ENCODE data around the gene IFT22. TPM values are rescaled to one million over a fixed set of nuclear protein-coding genes. Genes with fewer than 3 reads are reported as not detected.

The IFT22 gene
- total and polyA plus RNA-seq, 2 donors from 2014 or later, result 42.5 to 92.7 TPM

- intact Hi-C loops (cut with DNase I), result no loop called here
- no peak for TF ChIP-seq CTCF (IDR thresholded peaks at IDR 0.05; ENCODE audit: borderline replicate concordance, extremely low read depth, insufficient read depth)
- no peaks in the 10 kb centered on the region for H3K36me3 ChIP-seq (ENCODE audit: control insufficient read depth in 2 of 3, insufficient read depth in 3 of 3, low read length in 3 of 3)
- H3K4me1 ChIP-seq (ENCODE audit: control insufficient read depth in 2 of 3, insufficient read depth in 2 of 3, low read depth in 1 of 3, low read length in 3 of 3), result no peaks in the 10 kb centered on the region
- FAIRE-seq, result no peak
- no peaks in the 10 kb centered on the region for H3K9me3 ChIP-seq (ENCODE audit: control insufficient read depth in 2 of 3, insufficient read depth in 1 of 3, low read length in 3 of 3)
- no peak overlapping the region for H3K4me3 ChIP-seq (ENCODE audit: low read length in 3 of 3)
- no peak overlapping the region for H3K27ac ChIP-seq (ENCODE audit: low read depth in 2 of 2, low read length in 2 of 2)
- no peaks in the 10 kb centered on the region for H3K27me3 ChIP-seq (ENCODE audit: control insufficient read depth, insufficient read depth, low read length)
- H3K9ac ChIP-seq (ENCODE audit: low read length in 3 of 3), result no peak overlapping the region
- no peak for DNase-seq
Measured at GRCh38 chr7:101333912-101334311, 12.3 kb upstream of the IFT22 start.

- H3K36me3 ChIP-seq (ENCODE audit: control insufficient read depth in 2 of 3, insufficient read depth in 3 of 3, low read length in 3 of 3), result no peaks in the 10 kb centered on the region
- no peak overlapping the region for H3K9ac ChIP-seq (ENCODE audit: low read length in 3 of 3)
- FAIRE-seq (no peak), DNase-seq (no peak)
- no peaks in the 10 kb centered on the region for H3K4me1 ChIP-seq (ENCODE audit: control insufficient read depth in 2 of 3, insufficient read depth in 2 of 3, low read depth in 1 of 3, low read length in 3 of 3)
- intact Hi-C loops (cut with DNase I), result no loop called here
- TF ChIP-seq CTCF (IDR thresholded peaks at IDR 0.05; ENCODE audit: borderline replicate concordance, extremely low read depth, insufficient read depth), result no peak
- no peak overlapping the region for H3K27ac ChIP-seq (ENCODE audit: low read depth in 2 of 2, low read length in 2 of 2)
- no peak overlapping the region for H3K4me3 ChIP-seq (ENCODE audit: low read length in 3 of 3)
- H3K9me3 ChIP-seq (ENCODE audit: control insufficient read depth in 2 of 3, insufficient read depth in 1 of 3, low read length in 3 of 3), result no peaks in the 10 kb centered on the region
- no peaks in the 10 kb centered on the region for H3K27me3 ChIP-seq (ENCODE audit: control insufficient read depth, insufficient read depth, low read length)
Measured at GRCh38 chr7:101332026-101332425, 10.4 kb upstream of the IFT22 start.

GRCh38 chr7:101330011-101330484, 8.4 kb upstream of the IFT22 start:
- no peak overlapping the region for H3K4me3 ChIP-seq (ENCODE audit: low read length in 3 of 3)
- FAIRE-seq (no peak), DNase-seq (peak in 1 of 5 donors; percentile 12)
- H3K9ac ChIP-seq (ENCODE audit: low read length in 3 of 3), result no peak overlapping the region
- intact Hi-C loops (cut with DNase I), result no loop called here
- no peaks in the 10 kb centered on the region for H3K9me3 ChIP-seq (ENCODE audit: control insufficient read depth in 2 of 3, insufficient read depth in 1 of 3, low read length in 3 of 3)
- no peaks in the 10 kb centered on the region for H3K27me3 ChIP-seq (ENCODE audit: control insufficient read depth, insufficient read depth, low read length)
- H3K27ac ChIP-seq (ENCODE audit: low read depth in 2 of 2, low read length in 2 of 2), result no peak overlapping the region
- no peak for TF ChIP-seq CTCF (IDR thresholded peaks at IDR 0.05; ENCODE audit: borderline replicate concordance, extremely low read depth, insufficient read depth)
- no peaks in the 10 kb centered on the region for H3K36me3 ChIP-seq (ENCODE audit: control insufficient read depth in 2 of 3, insufficient read depth in 3 of 3, low read length in 3 of 3)
- H3K4me1 ChIP-seq (ENCODE audit: control insufficient read depth in 2 of 3, insufficient read depth in 2 of 3, low read depth in 1 of 3, low read length in 3 of 3), result no peaks in the 10 kb centered on the region

GRCh38 chr7:101328159-101328558, 6.5 kb upstream of the IFT22 start:
- Histone ChIP-seq H3K9ac (ENCODE audit: low read length in 3 of 3) (no peak overlapping the region), H3K4me3 (ENCODE audit: low read length in 3 of 3) (no peak overlapping the region), H3K27ac (ENCODE audit: low read depth in 2 of 2, low read length in 2 of 2) (no peak overlapping the region), H3K36me3 (ENCODE audit: control insufficient read depth in 2 of 3, insufficient read depth in 3 of 3, low read length in 3 of 3) (no peaks in the 10 kb centered on the region), H3K27me3 (ENCODE audit: control insufficient read depth, insufficient read depth, low read length) (no peaks in the 10 kb centered on the region), H3K9me3 (ENCODE audit: control insufficient read depth in 2 of 3, insufficient read depth in 1 of 3, low read length in 3 of 3) (no peaks in the 10 kb centered on the region), H3K4me1 (ENCODE audit: control insufficient read depth in 2 of 3, insufficient read depth in 2 of 3, low read depth in 1 of 3, low read length in 3 of 3) (no peaks in the 10 kb centered on the region)
- intact Hi-C loops (cut with DNase I), result no loop called here
- DNase-seq (no peak), FAIRE-seq (no peak)
- no peak for TF ChIP-seq CTCF (IDR thresholded peaks at IDR 0.05; ENCODE audit: borderline replicate concordance, extremely low read depth, insufficient read depth)
